Stomach (tissue), 19 donors: ENCODE results near the gene ZNF440. TPM values are rescaled to one million over a fixed set of nuclear protein-coding genes. Genes with fewer than 3 reads are reported as not detected.

Experiments used
- DNase-seq, 2 donors: peaks; one replicate each; pipeline versions ENCODE4 v3.0.0 to v3.0.0-alpha.2; 2013 to 2019
- H3K27ac ChIP-seq, 5 donors: fragments of 200-600 bp in 4 of 5; sonication (generic) in 4 of 5; one replicate each; pipeline ENCODE4 v1.5.1; 2013 to 2019; ENCODE audit warnings: mild to moderate bottlenecking in 1 of 5, moderate library complexity in 1 of 5
- H3K27me3 ChIP-seq, 3 donors: fragments of 200-600 bp; sonication (generic); one replicate each; pipeline ENCODE4 v1.5.1; 2017 to 2019; ENCODE audit warnings: mixed run types in 1 of 3
- H3K36me3 ChIP-seq, 4 donors: fragments of 200-600 bp; sonication (generic); 1 replicate in 3 of 4; 2 replicates in 1 of 4; pipeline ENCODE4 v1.5.1; 2016 to 2019
- H3K4me1 ChIP-seq, 4 donors: fragments of 200-600 bp; sonication (generic); one replicate each; pipeline ENCODE4 v1.5.1; 2016 to 2019
- H3K4me3 ChIP-seq, 4 donors: fragments of 200-600 bp; sonication (generic) in 3 of 4; one replicate each; pipeline ENCODE4 v1.5.1; 2016 to 2019; ENCODE audit warnings: mild to moderate bottlenecking in 1 of 4
- H3K9me3 ChIP-seq, 4 donors: fragments of 200-600 bp; sonication (generic); one replicate each; pipeline ENCODE4 v1.5.1; 2016 to 2019
- CTCF ChIP-seq, 7 experiments: fragments of 450-650 bp in 4 of 7; fragments of 200-600 bp in 3 of 7; sonication (generic) in 3 of 7; IDR thresholded peaks; one replicate each; pipeline ENCODE4 v1.5.1; 2016 to 2019; ENCODE audit warnings: antibody characterized with exemption in 7 of 7, control low read depth in 2 of 7, mild to moderate bottlenecking in 1 of 7
- EP300 ChIP-seq: sonication (generic); formaldehyde crosslinking; IDR thresholded peaks from one replicate; pipeline ENCODE4 v1.6.1; 2017; ENCODE audit warnings: antibody characterized with exemption
- POLR2A ChIP-seq, 4 donors: fragments of 450-650 bp; IDR thresholded peaks; one replicate each; pipeline ENCODE4 v1.6.1; 2016; ENCODE audit warnings: antibody characterized with exemption in 4 of 4, control low read depth in 2 of 4, mild to moderate bottlenecking in 1 of 4, moderate library complexity in 1 of 4
- POLR2AphosphoS5 ChIP-seq, 3 donors: sonication (generic); formaldehyde crosslinking; IDR thresholded peaks; one replicate each; pipeline ENCODE4 v1.6.1; 2016; ENCODE audit warnings: antibody characterized with exemption in 3 of 3
- WGBS, 5 donors: extraction: QIAGEN DNeasy Blood & Tissue Kit in 3 of 5; methylation state at CpG; one replicate each; pipeline versions ENCODE4 v1.1.5 to v1.1.7; 2013 to 2018; 5-methylcytosine and 5-hydroxymethylcytosine counted together
- intact Hi-C: fragments of 100-400 bp; cut with DNase I; formaldehyde crosslinking; loops from one replicate; pipeline ENCODE4 v1.15.1; 2023; ENCODE audit warnings: low total_unique reads
- long read RNA-seq, 10 donors: transcript quantifications; one replicate each; lab custom pipeline, GENCODE V29; 2026
- polyA plus RNA-seq, 3 donors: library from polyadenylated mRNA; stranded (reverse); fragments of 200-250 nt; gene quantifications; one replicate each; pipeline ENCODE4 v1.2.3, GENCODE V29; 2013
- total RNA-seq, 5 donors: library from RNA; depleted of rRNA; stranded (reverse); fragments of >200 nt; gene quantifications; one replicate each; pipeline versions ENCODE4 v1.1.0 to v1.2.3, GENCODE V29; 2014 to 2016
- donor health status: healthy with polysubstance abuse.
- donor health status: Bipolar disorder and iron deficiency.
- donor health status: healthy.

ZNF440 gene
- total RNA-seq (100 to 1,000 TPM in 1 of 5 donors, 10 to 100 TPM in 4; 10.7 to 106 (median 23.9) TPM), polyA plus RNA-seq (1 to 10 TPM; 3.7 to 5.7 (median 4.9) TPM)
- long read RNA-seq, donor 1, full-length matches to known transcripts = 2 of 2 reads
- long read RNA-seq, donor 1, partial matches to known transcripts = 0 of 2 reads
- long read RNA-seq, donor 1, other reads (novel, unspliced or antisense) = 0 of 2 reads
- long read RNA-seq, donor 2, partial matches to known transcripts = 0 of 1 reads
- long read RNA-seq, donor 2, other reads (novel, unspliced or antisense) = 0 of 1 reads
- long read RNA-seq, donor 3, full-length matches to known transcripts = 1 of 1 reads
- long read RNA-seq, donor 3, partial matches to known transcripts = 0 of 1 reads
- long read RNA-seq, donor 3, other reads (novel, unspliced or antisense) = 0 of 1 reads
- long read RNA-seq, donor 4 = 0 reads
- long read RNA-seq, donor 5 = 0 reads
- long read RNA-seq, donor 6, full-length matches to known transcripts = 10 of 10 reads
- long read RNA-seq, donor 6, partial matches to known transcripts = 0 of 10 reads
- long read RNA-seq, donor 6, other reads (novel, unspliced or antisense) = 0 of 10 reads
- long read RNA-seq, donor 7, full-length matches to known transcripts = 1 of 1 reads
- long read RNA-seq, donor 7, partial matches to known transcripts = 0 of 1 reads
- long read RNA-seq, donor 7, other reads (novel, unspliced or antisense) = 0 of 1 reads
- long read RNA-seq, donor 8, partial matches to known transcripts = 0 of 1 reads
- long read RNA-seq, donor 8, other reads (novel, unspliced or antisense) = 0 of 1 reads
- long read RNA-seq, donor 9, partial matches to known transcripts = 0 of 3 reads
- long read RNA-seq, donor 9, other reads (novel, unspliced or antisense) = 0 of 3 reads
- long read RNA-seq, donor 10, full-length matches to known transcripts = 2 of 2 reads
- long read RNA-seq, donor 10, partial matches to known transcripts = 0 of 2 reads
- long read RNA-seq, donor 10, other reads (novel, unspliced or antisense) = 0 of 2 reads

- Histone ChIP-seq H3K9me3 (peaks cover 0 to 6% (median 0%) of the 10 kb centered on the region in 4 donors), H3K36me3 (peaks cover 0 to 11% (median 3%) of the 10 kb centered on the region in 4 donors), H3K4me3 (peak within 1 kb of the TSS; percentile 75 to 95 (median 93)), H3K27ac (peak within 1 kb of the TSS; percentile 91 to 95 (median 93)), H3K27me3 (no peaks in the 10 kb centered on the region), H3K4me1 (peaks cover 13 to 32% (median 23%) of the 10 kb centered on the region in 4 donors)
- peak; percentile 63 to 95 (median 95) for TF ChIP-seq POLR2AphosphoS5 (IDR thresholded peaks at IDR 0.05)
- TF ChIP-seq POLR2A (IDR thresholded peaks at IDR 0.05) = peak in 1 of 4 donors; percentile 91
- TF ChIP-seq EP300 = no peak
- no peak for TF ChIP-seq CTCF (IDR thresholded peaks at IDR 0.05)
- intact Hi-C loops = no loop called here
- DNase-seq = peak; percentile 98
- WGBS, 5 donors = 0 to 1% (median 0%) methylated on average over 33 to 55 of the region's 55 CpGs
These were observed at the start of gene ZNF440 for GRCh38 chr19:11814029-11814699. ZNF440 (plus strand) TSS chr19:11814273; CDS start chr19:11814448, 175 bp downstream.

- Histone ChIP-seq H3K4me1 (peaks cover 5 to 26% (median 18%) of the 10 kb centered on the region in 4 donors), H3K4me3 (peak within 1 kb of the TSS; percentile 68 to 92 (median 84)), H3K27ac (peak within 1 kb of the TSS; percentile 85 to 95 (median 95)), H3K9me3 (peaks cover 0 to 18% (median 8%) of the 10 kb centered on the region in 4 donors), H3K36me3 (no peaks in the 10 kb centered on the region), H3K27me3 (no peaks in the 10 kb centered on the region)
- WGBS, 5 donors = 0% methylated on average over 33 to 61 of the region's 61 CpGs
- TF ChIP-seq EP300 (no peak), POLR2AphosphoS5 (IDR thresholded peaks at IDR 0.05) (peak; percentile 17 to 74 (median 69)), POLR2A (IDR thresholded peaks at IDR 0.05) (peak in 1 of 4 donors; percentile 20), CTCF (IDR thresholded peaks at IDR 0.05) (peak in 2 of 7 experiments; percentile 14 to 20)
- peak; percentile 98 for DNase-seq
- intact Hi-C loops = no loop called here
These were observed 47.2 kb upstream of the ZNF440 start, which contains the start of gene ZNF441 for GRCh38 chr19:11766597-11767591. ZNF441 (plus strand) TSS chr19:11767000; CDS start chr19:11767194, 194 bp downstream.

- H3K27me3 ChIP-seq = no peaks in the 10 kb centered on the region
- H3K9me3 ChIP-seq = peaks cover 0 to 26% (median 15%) of the 10 kb centered on the region in 4 donors
- peak overlapping the region; percentile 68 to 92 (median 84) for H3K4me3 ChIP-seq
- no peak for TF ChIP-seq POLR2A (IDR thresholded peaks at IDR 0.05)
- TF ChIP-seq EP300 = no peak
- peaks cover 0 to 6% (median 3%) of the 10 kb centered on the region in 4 donors for H3K36me3 ChIP-seq
- WGBS, 5 donors = 2 to 4% (median 2%) methylated on average over 7 to 20 of the region's 20 CpGs
- peak overlapping the region; percentile 85 to 95 (median 95) for H3K27ac ChIP-seq
- intact Hi-C loops = no loop called here
- H3K4me1 ChIP-seq = peaks cover 5 to 26% (median 18%) of the 10 kb centered on the region in 4 donors
- DNase-seq = peak; percentile 49 to 77
These were observed 46.4 kb upstream of the ZNF440 start for GRCh38 chr19:11767633-11768133.
